ENCODE measurements around the gene TAMALIN. TPM values are rescaled to one million over a fixed set of nuclear protein-coding genes. Genes with fewer than 3 reads are reported as not detected.

TAMALIN gene
- polyA plus RNA-seq, 2 of the 4 experiments (the other 2 are of a cell fraction) = 0.30 to 0.35 TPM

GRCh38 chr12:52033446-52034140 lies 26.8 kb downstream of the TAMALIN start:
- H3K4me1 ChIP-seq = peaks cover 28% of the 10 kb centered on the region
- H3K4me3 ChIP-seq = peak overlapping the region; percentile 32
- H3K27ac ChIP-seq = peak overlapping the region; percentile 65 to 77
- ATAC-seq = no peak
- POLR2A ChIA-PET = interaction anchor here (0.9 to 2.5 kb wide), 6 partner anchors 10 to 36 kb away, joined by 3 to 37 read pairs (median 6); partner anchors contain the start of genes ATG101 and NR4A1
- CTCF ChIA-PET = interaction anchor here (1.2 to 41.8 kb wide), 9 partner anchors 4 to 110 kb away, joined by 4 to 1730 read pairs (median 7); partner anchors contain the start of genes ATG101, NR4A1, SMIM41 and TAMALIN
- H3K9me3 ChIP-seq = no peaks in the 10 kb centered on the region
- no peak for DNase-seq (ENCODE audit: low read depth in 1 of 2, low spot score in 1 of 2)
- WGBS (ENCODE audit: missing lambda C conversion rate) = 83% methylated on average over 13 of the region's 13 CpGs
- peak overlapping the region; percentile 76 for H3K4me2 ChIP-seq
- no peak for FAIRE-seq
- TF ChIP-seq ELK1 (IDR thresholded peaks at IDR 0.05; ENCODE audit: low read depth, low read length) (no peak), SREBF2 (IDR thresholded peaks at IDR 0.05) (no peak), EP300 (IDR thresholded peaks at IDR 0.05) (no peak), PHF8 (IDR thresholded peaks at IDR 0.05; ENCODE audit: borderline replicate concordance, low read depth) (no peak), NR3C1 (IDR thresholded peaks at IDR 0.05) (no peak), ZSCAN20 (CRISPR knock-in tag; IDR thresholded peaks at IDR 0.05) (no peak), E2F6 (IDR thresholded peaks at IDR 0.05; ENCODE audit: borderline replicate concordance, low read depth) (peak; percentile 26; the same call in 1 of the 2 replicates), JUN (IDR thresholded peaks at IDR 0.05) (no peak), MAZ (IDR thresholded peaks at IDR 0.05; ENCODE audit: borderline replicate concordance, low read depth, low read length) (no peak), KDM5A (IDR thresholded peaks at IDR 0.05) (no peak), POLR2A (IDR thresholded peaks at IDR 0.05; ENCODE audit: low read length) (no peak), HEYL (CRISPR knock-in tag; IDR thresholded peaks at IDR 0.05) (no peak), HOXB13 (CRISPR knock-in tag; IDR thresholded peaks at IDR 0.05; ENCODE audit: low read depth) (no peak), CBX8 (IDR thresholded peaks at IDR 0.05) (no peak), POLR2AphosphoS2 (conservative IDR thresholded peaks at IDR 0.05; ENCODE audit: low read length) (no peak), BCL3 (IDR thresholded peaks at IDR 0.05) (no peak), RFX5 (IDR thresholded peaks at IDR 0.05) (no peak), CBX2 (IDR thresholded peaks at IDR 0.05; ENCODE audit: borderline replicate concordance, low read depth) (no peak), CHD4 (IDR thresholded peaks at IDR 0.05; ENCODE audit: borderline replicate concordance) (no peak), MYC (IDR thresholded peaks at IDR 0.05; ENCODE audit: borderline replicate concordance, low read length) (no peak), HDAC2 (IDR thresholded peaks at IDR 0.05) (no peak), RCOR1 (IDR thresholded peaks at IDR 0.05; ENCODE audit: low read depth, low read length) (no peak), EHMT2 (IDR thresholded peaks at IDR 0.05; ENCODE audit: low read depth) (no peak), NPAS2 (CRISPR knock-in tag; IDR thresholded peaks at IDR 0.05; ENCODE audit: borderline replicate concordance) (no peak), HOXA7 (CRISPR knock-in tag; IDR thresholded peaks at IDR 0.05) (0 out of 2 replicates have a peak, but pooled peaks have one; percentile 50), EHF (CRISPR knock-in tag; IDR thresholded peaks at IDR 0.05) (no peak), JUNB (IDR thresholded peaks at IDR 0.05) (no peak), RNF2 (IDR thresholded peaks at IDR 0.05; ENCODE audit: borderline replicate concordance, low read depth) (no peak), MAX (IDR thresholded peaks at IDR 0.05) (no peak), TP53 (CRISPR knock-in tag; IDR thresholded peaks at IDR 0.05) (peak; percentile 53; the same call in 1 of the 2 replicates), HMGXB4 (CRISPR knock-in tag; IDR thresholded peaks at IDR 0.05; ENCODE audit: borderline replicate concordance) (0 out of 2 replicates have a peak, but pooled peaks have one; percentile 18), CEBPB (IDR thresholded peaks at IDR 0.05) (no peak)
- TF ChIP-seq, protein P1, sequence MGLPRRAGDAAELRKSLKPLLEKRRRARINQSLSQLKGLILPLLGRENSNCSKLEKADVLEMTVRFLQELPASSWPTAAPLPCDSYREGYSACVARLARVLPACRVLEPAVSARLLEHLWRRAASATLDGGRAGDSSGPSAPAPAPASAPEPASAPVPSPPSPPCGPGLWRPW (IDR thresholded peaks at IDR 0.05) = no peak
